ENCODE results near the gene AKNAD1.

The AKNAD1 gene

GRCh38 chr1:108780937-108781574 lies 75.8 kb downstream of the AKNAD1 start:
- DNase-seq, result no peak

- DNase-seq, result no peak
These were observed 77.4 kb downstream of the AKNAD1 start for GRCh38 chr1:108779455-108779854.

- DNase-seq, result no peak
These were observed 79.1 kb downstream of the AKNAD1 start for GRCh38 chr1:108777839-108778238.

GRCh38 chr1:108767708-108768107 lies 89.2 kb downstream of the AKNAD1 start:
- no peak for DNase-seq

- no peak for DNase-seq
These were observed 89.8 kb downstream of the AKNAD1 start for GRCh38 chr1:108767115-108767514.

Measured in inflammatory macrophage treated with lipopolysaccharide for 1 hour (primary cell).